GM13977 (cell line): ENCODE measurements around the gene NRAP.

Experiments
- DNase-seq: peaks from one replicate; pipeline ENCODE4 v3.0.0; 2012; ENCODE audit warnings: low spot score
- in situ Hi-C: fragments of 300-500 bp; cut with MboI; formaldehyde crosslinking; loops from one replicate; pipeline ENCODE4 v1.12.0; 2022; ENCODE audit warnings: low sequenced_read_pairs, low pct_unique_long_range_greater_than_20kb, mixed read lengths, inconsistent platforms; ENCODE audit not compliant: unreplicated experiment
- TF ChIP-seq, protein P1 (sequence below): IDR thresholded peaks from 2 replicates; pipeline ENCODE4 v1.5.1; 2012; ENCODE audit warnings: mild to moderate bottlenecking, control low read depth; ENCODE audit not compliant: insufficient read depth; ENCODE audit errors: extremely low read depth, missing control alignments

Gene NRAP

DNA sequence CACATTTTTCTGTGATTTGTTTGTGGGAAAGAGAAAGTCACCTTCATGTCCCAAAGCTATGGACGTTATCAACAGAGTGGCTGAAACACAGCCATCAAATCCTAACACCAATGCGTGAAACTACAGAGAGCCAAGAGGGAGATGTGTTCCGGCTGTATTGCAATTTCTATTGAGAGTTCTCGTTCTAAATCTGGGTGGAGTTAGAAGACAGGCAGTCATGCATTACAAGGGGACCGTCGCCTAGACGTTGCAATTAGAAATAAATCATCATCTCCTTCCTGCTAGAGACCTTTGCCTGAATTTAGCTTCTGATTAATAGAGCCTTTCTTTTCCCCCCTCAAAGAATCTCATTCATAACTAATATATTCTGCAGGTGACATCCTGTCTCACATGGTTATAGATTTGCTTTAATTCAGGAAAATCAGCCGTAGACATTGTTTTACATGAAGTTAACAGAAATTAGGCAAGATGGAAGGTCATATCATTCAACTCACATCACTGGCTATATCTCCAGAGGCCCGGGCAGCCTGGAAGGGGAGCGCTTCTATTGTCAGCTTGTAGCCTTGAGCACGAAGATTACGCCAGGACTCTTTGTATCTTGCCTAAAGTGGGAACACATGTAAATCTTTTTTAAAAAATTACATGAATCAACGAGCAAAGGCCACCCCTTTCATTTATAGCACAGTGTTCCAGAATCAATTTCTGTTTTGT, 58.4 kb downstream of the NRAP start:
- in situ Hi-C loops: no loop called here
- TF ChIP-seq, protein P1, sequence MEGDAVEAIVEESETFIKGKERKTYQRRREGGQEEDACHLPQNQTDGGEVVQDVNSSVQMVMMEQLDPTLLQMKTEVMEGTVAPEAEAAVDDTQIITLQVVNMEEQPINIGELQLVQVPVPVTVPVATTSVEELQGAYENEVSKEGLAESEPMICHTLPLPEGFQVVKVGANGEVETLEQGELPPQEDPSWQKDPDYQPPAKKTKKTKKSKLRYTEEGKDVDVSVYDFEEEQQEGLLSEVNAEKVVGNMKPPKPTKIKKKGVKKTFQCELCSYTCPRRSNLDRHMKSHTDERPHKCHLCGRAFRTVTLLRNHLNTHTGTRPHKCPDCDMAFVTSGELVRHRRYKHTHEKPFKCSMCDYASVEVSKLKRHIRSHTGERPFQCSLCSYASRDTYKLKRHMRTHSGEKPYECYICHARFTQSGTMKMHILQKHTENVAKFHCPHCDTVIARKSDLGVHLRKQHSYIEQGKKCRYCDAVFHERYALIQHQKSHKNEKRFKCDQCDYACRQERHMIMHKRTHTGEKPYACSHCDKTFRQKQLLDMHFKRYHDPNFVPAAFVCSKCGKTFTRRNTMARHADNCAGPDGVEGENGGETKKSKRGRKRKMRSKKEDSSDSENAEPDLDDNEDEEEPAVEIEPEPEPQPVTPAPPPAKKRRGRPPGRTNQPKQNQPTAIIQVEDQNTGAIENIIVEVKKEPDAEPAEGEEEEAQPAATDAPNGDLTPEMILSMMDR: no peak
- no peak for DNase-seq

DNA sequence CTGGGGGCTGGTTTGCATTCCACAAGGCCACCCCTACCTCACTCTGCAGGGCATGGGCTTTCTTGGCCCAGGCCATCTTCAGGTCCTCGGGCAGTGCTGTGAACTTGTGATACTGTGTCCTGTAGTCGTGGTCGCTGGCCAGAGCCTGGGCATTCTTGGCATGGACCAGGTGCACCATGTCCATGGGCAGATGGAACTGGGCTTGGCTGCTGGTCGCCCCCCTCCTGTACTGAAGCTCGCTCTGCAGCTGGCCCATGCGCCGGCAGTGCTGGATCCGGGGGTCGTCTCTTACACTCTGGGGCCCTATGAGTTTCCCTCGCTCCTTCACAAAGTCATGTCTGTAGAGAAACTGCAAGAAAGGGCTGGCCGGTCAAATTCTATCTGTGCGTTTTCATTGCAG, 59.3 kb downstream of the NRAP start:
- in situ Hi-C loops: no loop called here
- TF ChIP-seq, protein P1: no peak
- DNase-seq: no peak

GRCh38 chr10:113603057-113603777, 60.6 kb downstream of the NRAP start:
- in situ Hi-C loops: no loop called here
- DNase-seq: no peak
- TF ChIP-seq, protein P1: no peak

GRCh38 chr10:113600569-113600968, 63.3 kb downstream of the NRAP start:
- in situ Hi-C loops: no loop called here
- no peak for DNase-seq
- TF ChIP-seq, protein P1: no peak

GRCh38 chr10:113594652-113595051, 69.2 kb downstream of the NRAP start:
- in situ Hi-C loops: no loop called here

GRCh38 chr10:113592380-113592779, 71.5 kb downstream of the NRAP start:
- in situ Hi-C loops: no loop called here
- TF ChIP-seq, protein P1: no peak
- DNase-seq: no peak

More at GRCh38 chr10:113594652-113595051, 69.2 kb downstream of the NRAP start:
- TF ChIP-seq, protein P1: no peak
- no peak for DNase-seq
